Activated naive CD4-positive, alpha-beta T cell treated with anti-CD3 and anti-CD28 coated beads, Interleukin-2, amount 50 U/mL, for 72 hours (primary cell): Measurements from ENCODE around the gene GOLGA8J. TPM values are rescaled to one million over a fixed set of nuclear protein-coding genes. Genes with fewer than 3 reads are reported as not detected.
"Not testable (repeated sequence)": the region's sequence is repeated elsewhere in the genome, so short reads cannot be mapped to it uniquely, and the experiment has no call there.

ENCODE experiments used
- ATAC-seq, 2 donors: fragments of 150-1000 bp; cut with Tn5 transposase; 2 replicates each; pipeline ENCODE4 v1.10.0; 2021; ENCODE audit warnings: mild to moderate bottlenecking in 2 of 2, moderate library complexity in 2 of 2
- DNase-seq, 2 donors: peaks; one replicate each; pipeline ENCODE4 v3.0.0; 2021 to 2022; ENCODE audit warnings: low spot score in 2 of 2
- H3K27ac Mint-ChIP-seq, 2 donors: one replicate each; pipeline ENCODE4 v1.8.0; 2022; ENCODE audit warnings: mild to moderate bottlenecking in 2 of 2, mixed read lengths in 2 of 2
- H3K36me3 Mint-ChIP-seq, 2 donors: one replicate each; pipeline ENCODE4 v1.8.0; 2022; ENCODE audit warnings: mixed read lengths in 2 of 2
- H3K9me3 Mint-ChIP-seq, 2 donors: one replicate each; pipeline ENCODE4 v1.8.0; 2022; ENCODE audit warnings: mixed read lengths in 2 of 2
- total RNA-seq, 2 donors: library from RNA; stranded (reverse); gene quantifications; one replicate each; pipeline ENCODE4 v1.2.3, GENCODE V29; 2022

Gene GOLGA8J, protein sequence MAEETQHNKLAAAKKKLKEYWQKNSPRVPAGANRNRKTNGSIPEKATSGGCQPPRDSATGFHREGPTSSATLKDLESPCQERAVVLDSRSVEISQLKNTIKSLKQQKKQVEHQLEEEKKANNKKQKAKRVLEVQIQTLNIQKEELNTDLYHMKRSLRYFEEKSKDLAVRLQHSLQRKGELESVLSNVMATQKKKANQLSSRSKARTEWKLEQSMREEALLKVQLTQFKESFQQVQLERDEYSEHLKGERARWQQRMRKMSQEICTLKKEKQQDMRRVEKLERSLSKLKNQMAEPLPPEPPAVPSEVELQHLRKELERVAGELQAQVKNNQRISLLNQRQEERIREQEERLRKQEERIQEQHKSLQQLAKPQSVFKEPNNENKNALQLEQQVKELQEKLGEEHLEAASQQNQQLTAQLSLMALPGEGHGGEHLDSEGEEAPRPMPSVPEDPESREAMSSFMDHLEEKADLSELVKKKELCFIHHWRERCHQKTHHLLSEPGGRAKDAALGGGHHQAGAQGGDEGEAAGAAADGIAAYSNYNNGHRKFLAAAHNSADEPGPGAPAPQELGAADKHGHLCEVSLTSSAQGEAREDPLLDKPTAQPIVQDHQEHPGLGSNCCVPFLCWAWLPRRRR
- total RNA-seq: under 1 TPM in 1 of 2 donors, not detected in 1; 0.41 TPM

DNA sequence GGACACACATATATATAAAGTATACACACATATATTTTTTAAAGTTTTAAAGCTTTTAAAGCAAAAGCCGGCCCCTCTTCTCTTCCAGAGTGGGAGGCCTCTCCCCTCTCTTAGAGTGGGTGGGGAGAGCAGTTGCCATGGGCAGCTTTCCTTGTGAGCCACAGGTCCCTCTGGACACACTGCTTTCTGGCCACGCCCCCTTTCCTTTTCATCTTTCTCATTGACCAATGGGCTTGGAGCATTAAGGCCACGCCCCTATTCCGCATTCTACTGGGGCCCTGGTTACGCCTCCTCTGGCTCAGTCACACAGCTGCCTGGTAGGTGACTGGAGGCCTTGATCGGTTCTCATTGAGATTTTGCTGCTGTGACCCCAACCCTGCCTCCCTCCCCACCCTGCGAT, at the start of gene GOLGA8J:
GOLGA8J (plus strand) TSS at position 301 of the 400 bp plus-strand sequence; CDS start at position 399, 98 bp downstream.
- ATAC-seq, H3K36me3 Mint-ChIP-seq, H3K9me3 Mint-ChIP-seq, H3K27ac Mint-ChIP-seq, DNase-seq: not testable (repeated sequence)

DNA sequence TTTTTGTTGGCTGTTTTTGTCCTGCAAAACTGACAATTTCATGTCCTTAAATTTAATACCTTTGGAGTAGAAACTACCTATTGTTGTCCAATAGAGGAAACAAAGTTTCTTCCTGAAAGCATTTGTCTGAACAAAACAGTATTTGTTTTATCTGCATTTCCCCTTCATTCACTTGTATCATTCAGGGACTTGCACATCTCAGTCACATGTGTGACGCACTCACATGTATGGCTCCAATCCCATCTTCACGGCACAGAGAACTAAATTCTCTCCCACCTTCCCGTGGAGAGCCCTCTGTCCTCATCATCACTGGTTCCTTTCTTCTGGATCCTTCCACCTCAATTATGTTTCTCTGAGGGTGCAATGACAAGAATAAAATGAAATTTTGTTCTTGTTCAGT, 49.5 kb upstream of the GOLGA8J start:
- Mint-ChIP-seq H3K27ac (no peak overlapping the region), H3K36me3 (no peaks in the 10 kb centered on the region), H3K9me3 (peaks cover 0 to 7% of the 10 kb centered on the region in 2 donors)
- ATAC-seq (no peak), DNase-seq (no peak)

DNA sequence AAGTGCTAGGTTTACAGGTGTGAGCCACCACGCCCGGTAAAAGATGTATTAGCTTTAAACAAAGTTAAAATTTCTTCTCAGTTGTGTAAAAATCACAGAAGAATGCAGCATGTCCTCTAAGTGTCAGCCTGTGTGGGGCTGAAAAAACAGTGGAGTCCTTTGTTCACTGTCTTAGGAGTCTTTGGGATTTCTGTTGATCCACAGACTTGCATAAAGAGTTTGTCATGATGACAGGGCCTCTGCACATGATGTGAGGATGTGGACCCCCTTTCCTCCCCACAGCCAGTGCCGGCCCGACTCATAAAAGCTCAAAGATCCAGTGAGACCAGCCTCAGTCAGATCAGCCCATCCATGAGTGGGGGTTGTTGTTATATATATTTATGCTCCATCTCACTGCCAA, 49.0 kb upstream of the GOLGA8J start:
- Mint-ChIP-seq H3K9me3 (peaks cover 0 to 7% of the 10 kb centered on the region in 2 donors), H3K36me3 (no peaks in the 10 kb centered on the region), H3K27ac (no peak overlapping the region)
- ATAC-seq (no peak), DNase-seq (no peak)

DNA sequence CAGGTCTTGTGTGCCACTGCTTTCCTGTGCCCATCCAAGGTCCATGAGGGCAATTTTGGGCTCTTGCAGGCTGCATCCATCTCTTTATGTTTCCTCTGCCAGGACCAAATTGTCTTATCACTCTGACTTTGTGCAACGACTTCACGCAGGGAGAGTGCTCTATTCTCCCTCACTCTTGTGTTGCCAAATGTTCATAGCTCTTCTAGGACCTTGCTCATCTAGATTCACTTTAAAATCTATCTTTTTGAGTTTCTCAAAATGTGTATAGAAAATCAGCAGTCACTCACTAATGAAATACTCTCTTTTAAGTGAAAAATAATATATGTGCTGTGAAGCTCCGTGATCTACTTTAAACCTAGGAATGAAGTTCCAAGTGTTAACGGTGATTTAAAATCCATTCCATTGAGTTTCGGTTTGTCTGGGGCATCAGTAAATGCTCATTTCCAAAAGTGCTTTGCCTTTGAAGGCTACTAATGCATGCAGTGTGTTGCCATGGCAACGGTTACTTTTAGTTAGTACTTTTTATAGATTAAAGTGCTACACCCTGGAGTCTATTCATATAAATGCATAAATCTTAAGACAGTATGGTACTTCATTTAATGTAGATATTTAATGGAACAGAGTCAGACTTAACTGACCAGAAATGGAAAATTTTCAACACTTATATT, 46.6 kb upstream of the GOLGA8J start:
- Mint-ChIP-seq H3K27ac (no peak overlapping the region), H3K9me3 (peaks cover 0 to 3% of the 10 kb centered on the region in 2 donors), H3K36me3 (no peaks in the 10 kb centered on the region)
- ATAC-seq (no peak), DNase-seq (no peak)

DNA sequence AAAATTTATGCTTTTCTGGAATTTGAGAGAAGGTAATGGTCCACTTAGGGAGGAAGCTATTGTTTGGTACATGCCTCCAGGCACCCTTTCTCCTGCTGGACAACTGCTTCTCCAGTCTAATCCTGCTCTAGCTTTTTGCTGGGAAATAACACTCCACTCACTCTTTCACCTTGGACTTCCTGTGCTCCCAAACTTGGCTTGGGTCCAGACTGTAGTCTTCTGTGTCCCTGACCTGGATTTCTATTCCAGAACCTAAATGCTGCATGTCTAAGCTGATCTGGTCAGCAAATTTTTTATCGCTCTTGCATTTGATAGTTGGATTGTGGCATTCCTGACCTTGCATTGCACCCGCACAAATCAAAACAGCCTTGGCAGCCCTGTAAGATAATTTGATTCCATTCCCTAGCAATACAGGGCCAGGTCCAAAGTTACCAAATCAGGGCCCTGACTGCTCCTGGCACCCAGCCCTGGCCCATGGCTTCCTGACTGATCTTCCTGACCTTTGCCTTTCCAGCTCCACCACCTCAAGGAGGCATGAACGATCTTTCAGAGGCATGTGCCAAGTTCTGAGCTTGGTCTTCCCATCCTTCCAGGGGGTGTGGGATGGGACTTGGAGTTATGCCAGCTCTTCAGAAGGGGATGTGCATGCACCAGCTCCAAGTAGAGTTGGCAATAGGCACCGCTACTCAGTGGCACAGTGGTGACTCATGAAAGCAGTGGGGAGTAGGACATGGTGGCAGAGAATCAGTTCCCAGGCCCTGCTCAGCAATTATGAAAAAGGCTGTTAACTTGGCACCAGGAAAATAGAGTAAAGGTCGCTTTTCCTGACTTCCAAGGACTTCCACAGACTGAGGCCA, 43.9 kb upstream of the GOLGA8J start:
- no peak for DNase-seq
- Mint-ChIP-seq H3K27ac (no peak overlapping the region), H3K9me3 (peaks cover 0 to 3% of the 10 kb centered on the region in 2 donors), H3K36me3 (no peaks in the 10 kb centered on the region)
- no peak for ATAC-seq

DNA sequence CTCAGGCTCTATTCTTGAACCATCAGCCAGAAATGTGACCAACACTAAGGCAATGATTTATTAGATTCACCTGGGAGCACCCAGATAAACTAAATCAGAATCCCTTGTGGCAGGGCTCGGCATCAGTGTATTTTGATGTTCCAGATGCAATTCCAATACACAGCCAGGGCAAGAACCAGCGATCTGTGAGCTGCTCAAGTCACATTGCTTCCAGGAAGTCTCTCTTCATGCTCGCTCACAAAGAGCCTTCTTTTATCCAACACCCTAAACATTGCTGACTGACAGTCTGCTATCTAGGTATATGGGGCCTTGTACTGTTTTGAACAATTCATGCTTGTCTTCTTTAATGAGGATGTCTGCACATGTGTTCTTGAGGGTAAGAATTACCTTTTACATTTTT, 40.9 kb upstream of the GOLGA8J start:
- Mint-ChIP-seq H3K36me3 (no peaks in the 10 kb centered on the region), H3K27ac (no peak overlapping the region), H3K9me3 (peaks cover 0 to 3% of the 10 kb centered on the region in 2 donors)
- no peak for ATAC-seq
- DNase-seq: no peak

DNA sequence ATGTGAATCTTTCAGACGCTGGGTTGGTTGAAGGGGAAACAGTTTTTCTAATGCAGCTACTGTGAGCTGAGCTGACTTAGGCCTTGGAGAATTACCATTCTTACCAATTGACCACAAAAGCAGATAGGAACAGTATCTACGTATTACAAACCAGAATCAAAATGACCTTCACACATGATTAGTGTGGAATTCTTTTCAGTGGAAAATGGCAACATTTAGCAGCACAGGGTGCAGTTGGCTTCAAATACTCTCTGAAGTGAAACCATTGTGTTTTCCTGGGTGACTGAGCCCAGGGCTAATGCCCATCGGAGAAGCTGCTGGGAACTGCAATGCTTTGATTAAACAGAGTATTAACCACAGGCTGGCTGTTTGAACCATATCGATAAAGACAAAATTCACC, 40.2 kb upstream of the GOLGA8J start:
- ATAC-seq (no peak), DNase-seq (no peak)
- H3K36me3 Mint-ChIP-seq: no peaks in the 10 kb centered on the region
- no peak overlapping the region for H3K27ac Mint-ChIP-seq
- peaks cover 0 to 3% of the 10 kb centered on the region in 2 donors for H3K9me3 Mint-ChIP-seq

DNA sequence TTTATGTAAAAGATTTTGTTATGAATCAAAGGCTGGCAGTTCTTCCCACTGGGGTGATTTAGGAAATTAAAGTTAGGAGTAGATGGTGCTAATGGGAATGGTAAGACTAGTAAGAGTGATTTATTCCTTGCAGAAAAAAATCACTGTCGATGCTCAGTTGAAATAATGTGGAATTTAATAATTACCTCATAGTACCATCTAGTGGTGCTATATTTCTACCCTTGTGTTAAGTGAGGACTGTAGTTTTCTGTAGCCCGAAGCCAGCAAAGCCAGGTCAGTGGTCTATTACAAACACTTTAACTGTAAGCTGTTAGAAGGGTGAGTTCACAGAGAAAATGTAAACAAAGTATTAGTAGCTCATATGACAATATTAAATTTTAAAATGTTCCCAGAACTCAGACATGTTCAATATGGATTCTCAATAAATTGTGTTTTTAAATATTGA, 39.5 kb upstream of the GOLGA8J start:
- H3K27ac Mint-ChIP-seq: no peak overlapping the region
- no peak for ATAC-seq
- no peak for DNase-seq
- H3K36me3 Mint-ChIP-seq: no peaks in the 10 kb centered on the region
- no peaks in the 10 kb centered on the region for H3K9me3 Mint-ChIP-seq

DNA sequence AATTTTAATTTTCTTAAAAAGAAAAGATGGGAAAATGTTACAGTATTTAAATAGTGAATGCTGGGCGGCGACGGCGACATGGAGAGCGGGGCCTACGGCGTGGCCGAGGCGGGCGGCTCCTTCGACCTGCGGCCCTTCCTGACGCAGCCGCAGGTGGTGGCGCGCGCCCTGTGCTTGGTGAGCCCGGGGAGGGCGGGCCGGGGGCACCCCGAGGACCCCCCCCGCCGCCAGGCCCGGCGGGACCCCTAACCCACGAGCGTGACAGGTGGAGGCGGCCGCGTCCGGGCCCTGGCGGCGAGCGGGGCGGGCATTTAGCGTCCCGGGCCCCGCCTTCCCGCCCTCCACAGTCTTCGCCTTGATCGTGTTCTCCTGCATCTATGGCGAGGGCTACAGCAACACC, 38.4 kb upstream of the GOLGA8J start:
- ATAC-seq (no peak), DNase-seq (no peak)
- H3K36me3 Mint-ChIP-seq: no peaks in the 10 kb centered on the region
- no peak overlapping the region for H3K27ac Mint-ChIP-seq
- H3K9me3 Mint-ChIP-seq: no peaks in the 10 kb centered on the region

DNA sequence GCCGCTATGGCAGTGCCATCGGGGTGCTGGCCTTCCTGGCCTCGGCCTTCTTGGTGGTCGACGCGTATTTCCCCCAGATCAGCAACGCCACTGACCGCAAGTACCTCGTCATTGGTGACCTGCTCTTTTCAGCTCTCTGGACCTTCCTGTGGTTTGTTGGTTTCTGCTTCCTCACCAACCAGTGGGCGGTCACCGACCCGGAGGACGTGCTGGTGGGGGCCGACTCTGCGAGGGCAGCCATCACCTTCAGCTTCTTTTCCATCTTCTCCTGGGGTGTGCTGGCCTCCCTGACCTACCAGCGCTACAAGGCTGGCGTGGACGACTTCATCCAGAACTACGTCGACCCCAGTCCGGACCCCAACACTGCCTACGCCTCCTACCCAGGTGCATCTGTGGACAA, 37.9 kb upstream of the GOLGA8J start:
- not testable (repeated sequence) for H3K9me3 Mint-ChIP-seq, DNase-seq, ATAC-seq, H3K27ac Mint-ChIP-seq, H3K36me3 Mint-ChIP-seq

DNA sequence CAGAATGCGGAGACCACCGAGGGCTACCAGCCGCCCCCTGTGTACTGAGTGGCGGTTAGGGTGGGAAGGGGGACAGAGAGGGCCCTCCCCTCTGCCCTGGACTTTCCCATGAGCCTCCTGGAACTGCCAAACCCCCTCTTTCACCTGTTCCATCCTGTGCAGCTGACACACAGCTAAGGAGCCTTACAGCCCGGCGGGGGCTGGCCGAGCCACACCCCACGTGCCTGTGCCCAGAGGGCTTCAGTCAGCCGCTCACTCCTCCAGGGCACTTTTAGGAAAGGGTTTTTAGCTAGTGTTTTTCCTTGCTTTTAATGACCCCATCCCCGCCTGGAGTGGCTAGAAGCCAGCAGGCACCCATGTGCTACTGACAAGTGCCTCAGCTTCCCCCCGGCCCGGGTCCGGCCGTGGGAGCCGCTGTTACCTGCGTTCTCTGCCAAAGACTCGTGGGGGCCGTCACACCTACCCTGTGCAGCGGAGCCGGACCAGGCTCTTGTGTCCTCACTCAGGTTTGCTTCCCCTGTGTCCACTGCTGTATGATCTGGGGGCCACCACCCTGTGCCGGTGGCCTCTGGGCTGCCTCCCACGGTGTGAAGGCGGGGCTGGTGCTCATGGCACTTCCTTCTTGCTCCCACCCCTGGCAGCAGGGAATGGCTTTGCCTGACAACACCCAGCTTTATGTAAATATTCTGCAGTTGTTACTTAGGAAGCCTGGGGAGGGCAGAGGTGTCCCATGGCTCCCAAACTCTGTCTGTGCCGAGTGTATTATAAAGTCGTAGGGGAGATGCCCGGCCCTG, 37.3 kb upstream of the GOLGA8J start:
- H3K27ac Mint-ChIP-seq, ATAC-seq, H3K9me3 Mint-ChIP-seq, H3K36me3 Mint-ChIP-seq, DNase-seq: not testable (repeated sequence)

DNA sequence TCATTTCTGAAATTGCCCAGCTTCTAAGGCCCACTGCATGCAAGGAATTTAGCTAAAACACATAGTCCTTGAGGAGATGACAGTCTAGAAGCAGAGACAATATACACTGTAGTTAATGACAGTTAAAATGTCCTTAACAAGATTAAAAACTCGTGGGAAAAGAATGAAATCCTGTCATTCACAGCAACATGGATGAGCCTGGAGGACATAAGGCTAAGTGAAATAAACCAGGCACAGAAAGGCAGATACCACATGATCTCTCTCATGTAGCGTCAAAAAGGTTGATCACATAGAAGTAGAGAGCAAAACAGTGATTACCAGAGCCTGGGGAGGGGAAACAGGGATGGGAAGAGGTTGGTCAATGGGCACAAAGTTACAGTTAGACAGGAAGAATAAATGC, 36.3 kb upstream of the GOLGA8J start:
- Mint-ChIP-seq H3K36me3 (no peaks in the 10 kb centered on the region), H3K27ac (no peak overlapping the region), H3K9me3 (no peaks in the 10 kb centered on the region)
- no peak for DNase-seq
- ATAC-seq: no peak

DNA sequence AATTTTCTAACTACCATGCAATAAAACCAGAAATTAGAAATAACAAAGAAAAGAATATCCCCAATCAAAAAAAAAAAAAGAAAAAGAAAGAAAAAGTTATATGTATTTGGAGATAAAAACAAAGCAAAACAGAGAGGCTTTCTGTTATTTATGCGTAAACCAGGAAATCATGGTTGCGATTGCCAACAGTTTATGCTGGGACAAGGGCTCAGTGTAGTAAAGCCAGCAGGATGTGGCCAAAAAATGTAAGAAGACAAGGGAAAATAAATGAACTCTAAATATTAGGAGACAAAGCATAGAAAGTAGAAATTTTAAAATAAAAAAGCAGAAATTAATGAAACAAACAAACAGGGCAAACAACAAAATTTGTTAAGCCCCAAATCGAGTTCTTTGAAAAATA, 27.2 kb upstream of the GOLGA8J start:
- no peaks in the 10 kb centered on the region for H3K36me3 Mint-ChIP-seq
- ATAC-seq (no peak), DNase-seq (no peak)
- H3K9me3 Mint-ChIP-seq: no peaks in the 10 kb centered on the region
- H3K27ac Mint-ChIP-seq: no peak overlapping the region

DNA sequence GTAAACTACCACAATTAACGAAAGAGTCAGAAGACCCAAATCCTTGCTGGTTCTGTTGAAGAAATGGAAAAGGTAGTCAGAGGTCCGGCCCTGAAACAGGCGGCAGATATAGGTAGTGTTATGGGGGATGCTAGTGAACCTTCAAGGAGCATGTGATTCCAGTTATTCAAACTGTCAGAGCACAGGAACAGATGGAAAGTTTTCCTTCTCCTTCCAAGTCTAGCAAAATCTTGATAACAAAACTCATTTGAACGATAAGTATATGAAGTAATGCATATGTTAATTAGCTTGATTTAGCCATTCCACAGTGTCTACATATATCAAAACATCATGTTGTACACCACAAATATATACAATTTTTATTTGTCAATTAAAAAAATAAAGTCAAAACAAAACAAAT, 26.6 kb upstream of the GOLGA8J start:
- DNase-seq (no peak), ATAC-seq (no peak)
- H3K9me3 Mint-ChIP-seq: no peaks in the 10 kb centered on the region
- no peaks in the 10 kb centered on the region for H3K36me3 Mint-ChIP-seq
- no peak overlapping the region for H3K27ac Mint-ChIP-seq

DNA sequence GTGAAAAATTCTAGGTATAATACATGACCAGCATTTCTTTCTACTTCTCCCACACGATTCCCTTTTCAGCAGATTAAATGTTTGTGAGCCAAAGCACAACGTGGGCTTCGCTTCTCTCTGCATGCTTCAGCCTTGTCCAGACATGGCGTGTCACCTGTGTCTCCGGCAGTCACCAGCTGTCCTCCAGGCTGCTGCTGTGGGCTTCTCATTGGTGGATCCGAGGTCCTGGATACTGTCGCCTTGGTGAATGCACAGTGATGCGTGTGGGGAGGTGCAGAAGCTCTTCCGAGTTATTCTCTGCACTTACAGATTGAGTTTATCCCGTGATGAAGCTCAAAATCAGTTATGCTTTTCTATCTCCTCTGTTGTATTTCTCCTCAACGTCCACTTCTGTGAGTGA, 23.0 kb upstream of the GOLGA8J start:
- no peak overlapping the region for H3K27ac Mint-ChIP-seq
- H3K9me3 Mint-ChIP-seq: no peaks in the 10 kb centered on the region
- no peaks in the 10 kb centered on the region for H3K36me3 Mint-ChIP-seq
- DNase-seq (no peak), ATAC-seq (no peak)

DNA sequence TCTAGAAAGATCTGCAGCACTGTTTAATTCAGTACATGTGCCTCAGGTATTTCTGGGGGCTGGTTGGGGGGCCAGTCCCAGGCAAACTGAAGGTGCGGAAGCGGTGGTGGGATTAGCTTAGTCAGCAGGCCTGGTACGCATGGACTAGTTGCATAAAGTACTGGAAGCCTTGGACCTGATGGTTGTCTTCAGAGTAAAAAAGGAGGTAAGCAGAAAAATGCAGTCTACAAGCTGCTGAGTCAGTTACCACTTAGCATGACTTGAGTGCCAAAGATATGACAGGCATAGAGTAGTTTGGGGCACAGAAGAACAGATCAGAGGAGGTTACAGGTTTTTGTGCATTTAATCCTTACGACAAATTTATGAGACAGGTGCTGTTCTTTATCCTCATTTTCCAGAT, 19.9 kb upstream of the GOLGA8J start:
- no peaks in the 10 kb centered on the region for H3K9me3 Mint-ChIP-seq
- DNase-seq (no peak), ATAC-seq (no peak)
- no peak overlapping the region for H3K27ac Mint-ChIP-seq
- H3K36me3 Mint-ChIP-seq: peaks cover 0 to under 1% of the 10 kb centered on the region in 2 donors
